Measurements from ENCODE around the gene CCNT2.

GRCh38 chr2:134869946-134870736 is 48.5 kb upstream of the CCNT2 start:
- TF ChIP-seq, protein P1, sequence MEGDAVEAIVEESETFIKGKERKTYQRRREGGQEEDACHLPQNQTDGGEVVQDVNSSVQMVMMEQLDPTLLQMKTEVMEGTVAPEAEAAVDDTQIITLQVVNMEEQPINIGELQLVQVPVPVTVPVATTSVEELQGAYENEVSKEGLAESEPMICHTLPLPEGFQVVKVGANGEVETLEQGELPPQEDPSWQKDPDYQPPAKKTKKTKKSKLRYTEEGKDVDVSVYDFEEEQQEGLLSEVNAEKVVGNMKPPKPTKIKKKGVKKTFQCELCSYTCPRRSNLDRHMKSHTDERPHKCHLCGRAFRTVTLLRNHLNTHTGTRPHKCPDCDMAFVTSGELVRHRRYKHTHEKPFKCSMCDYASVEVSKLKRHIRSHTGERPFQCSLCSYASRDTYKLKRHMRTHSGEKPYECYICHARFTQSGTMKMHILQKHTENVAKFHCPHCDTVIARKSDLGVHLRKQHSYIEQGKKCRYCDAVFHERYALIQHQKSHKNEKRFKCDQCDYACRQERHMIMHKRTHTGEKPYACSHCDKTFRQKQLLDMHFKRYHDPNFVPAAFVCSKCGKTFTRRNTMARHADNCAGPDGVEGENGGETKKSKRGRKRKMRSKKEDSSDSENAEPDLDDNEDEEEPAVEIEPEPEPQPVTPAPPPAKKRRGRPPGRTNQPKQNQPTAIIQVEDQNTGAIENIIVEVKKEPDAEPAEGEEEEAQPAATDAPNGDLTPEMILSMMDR (IDR thresholded peaks at IDR 0.05) = no peak
- TF ChIP-seq POLR2A (IDR thresholded peaks at IDR 0.05) = no peak
